ENCODE data around the gene CIITA.
"Not testable (repeated sequence)": the region's sequence is repeated elsewhere in the genome, so short reads cannot be mapped to it uniquely, and the experiment has no call there.

Gene CIITA

GRCh38 chr16:10876799-10877341 lies at the start of gene CIITA:
Gene CIITA, plus strand, starts transcription at chr16:10877202. Its CDS starts 129 bp downstream, at chr16:10877331.
- DNase-seq (ENCODE audit: low spot score) = no peak

- no peak for DNase-seq (ENCODE audit: low spot score)
These were observed 49.2 kb upstream of the CIITA start for GRCh38 chr16:10827691-10828341.

GRCh38 chr16:10828851-10829366 lies 48.1 kb upstream of the CIITA start:
- no peak for DNase-seq (ENCODE audit: low spot score)

- DNase-seq (ENCODE audit: low spot score) = not testable (repeated sequence)
These were observed 47.5 kb upstream of the CIITA start for GRCh38 chr16:10829390-10830098.

GRCh38 chr16:10830240-10830639 lies 46.8 kb upstream of the CIITA start:
- not testable (repeated sequence) for DNase-seq (ENCODE audit: low spot score)

GRCh38 chr16:10831894-10832886 lies 44.8 kb upstream of the CIITA start:
- DNase-seq (ENCODE audit: low spot score) = no peak

GRCh38 chr16:10833271-10833670 lies 43.7 kb upstream of the CIITA start:
- DNase-seq (ENCODE audit: low spot score) = no peak

- DNase-seq (ENCODE audit: low spot score) = no peak
These were observed 42.9 kb upstream of the CIITA start for GRCh38 chr16:10834130-10834529.

- DNase-seq (ENCODE audit: low spot score) = no peak
These were observed 42.2 kb upstream of the CIITA start for GRCh38 chr16:10834766-10835165.

GRCh38 chr16:10835281-10835931 lies 41.6 kb upstream of the CIITA start:
- DNase-seq (ENCODE audit: low spot score) = no peak

- DNase-seq (ENCODE audit: low spot score) = no peak
These were observed 40.7 kb upstream of the CIITA start for GRCh38 chr16:10836174-10836853.

- no peak for DNase-seq (ENCODE audit: low spot score)
These were observed 38.3 kb upstream of the CIITA start for GRCh38 chr16:10838621-10839278.

GRCh38 chr16:10839279-10839666 lies 37.7 kb upstream of the CIITA start:
- DNase-seq (ENCODE audit: low spot score) = no peak

GRCh38 chr16:10840703-10841102 lies 36.3 kb upstream of the CIITA start:
- DNase-seq (ENCODE audit: low spot score) = no peak

- DNase-seq (ENCODE audit: low spot score) = no peak
These were observed 30.6 kb upstream of the CIITA start for GRCh38 chr16:10846213-10846998.

- no peak for DNase-seq (ENCODE audit: low spot score)
These were observed 29.8 kb upstream of the CIITA start for GRCh38 chr16:10847176-10847575.

GRCh38 chr16:10849736-10850477 lies 27.1 kb upstream of the CIITA start:
- DNase-seq (ENCODE audit: low spot score) = no peak

- no peak for DNase-seq (ENCODE audit: low spot score)
These were observed 26.5 kb upstream of the CIITA start for GRCh38 chr16:10850478-10850850.

GRCh38 chr16:10851512-10851911 lies 25.5 kb upstream of the CIITA start:
- DNase-seq (ENCODE audit: low spot score) = no peak

Data from HuH-7.5 (cell line).